ENCODE results near the gene MZF1. TPM values are rescaled to one million over a fixed set of nuclear protein-coding genes. Genes with fewer than 3 reads are reported as not detected.

Gene MZF1
- total RNA-seq, 1 donor from 2014 or later = 7.5 TPM

DNA sequence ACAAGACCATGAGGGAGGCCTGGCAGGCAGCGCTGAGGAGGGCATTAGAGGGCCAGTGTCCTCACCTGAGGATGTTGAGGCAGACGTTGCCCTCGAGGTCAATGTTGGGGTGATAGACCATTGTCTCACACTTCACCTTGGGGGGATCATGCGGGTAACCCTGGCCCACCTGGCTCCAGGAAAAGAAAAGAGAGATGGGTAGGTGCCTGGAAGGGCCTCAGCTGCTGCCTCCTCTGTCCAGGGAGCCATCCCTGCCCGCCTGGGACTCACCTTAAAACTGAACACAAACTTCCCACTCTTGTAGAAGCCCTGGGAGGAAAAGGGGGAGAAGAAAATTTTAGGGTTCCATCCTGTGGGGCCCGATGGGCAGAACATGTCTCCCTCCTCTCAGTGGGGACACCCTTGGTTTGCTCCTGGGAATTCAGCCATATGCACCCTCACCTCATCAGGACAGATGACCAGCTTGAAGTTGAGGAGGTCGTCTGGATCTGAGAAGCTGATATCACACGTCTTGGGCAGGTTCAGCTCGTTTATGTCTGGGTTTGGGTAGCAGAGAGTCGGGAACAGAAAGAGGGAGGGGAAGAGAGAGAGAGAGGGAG lies 16.4 kb downstream of the MZF1 start:
- DNase-seq (ENCODE audit: low read depth in 2 of 2) = no peak

DNA sequence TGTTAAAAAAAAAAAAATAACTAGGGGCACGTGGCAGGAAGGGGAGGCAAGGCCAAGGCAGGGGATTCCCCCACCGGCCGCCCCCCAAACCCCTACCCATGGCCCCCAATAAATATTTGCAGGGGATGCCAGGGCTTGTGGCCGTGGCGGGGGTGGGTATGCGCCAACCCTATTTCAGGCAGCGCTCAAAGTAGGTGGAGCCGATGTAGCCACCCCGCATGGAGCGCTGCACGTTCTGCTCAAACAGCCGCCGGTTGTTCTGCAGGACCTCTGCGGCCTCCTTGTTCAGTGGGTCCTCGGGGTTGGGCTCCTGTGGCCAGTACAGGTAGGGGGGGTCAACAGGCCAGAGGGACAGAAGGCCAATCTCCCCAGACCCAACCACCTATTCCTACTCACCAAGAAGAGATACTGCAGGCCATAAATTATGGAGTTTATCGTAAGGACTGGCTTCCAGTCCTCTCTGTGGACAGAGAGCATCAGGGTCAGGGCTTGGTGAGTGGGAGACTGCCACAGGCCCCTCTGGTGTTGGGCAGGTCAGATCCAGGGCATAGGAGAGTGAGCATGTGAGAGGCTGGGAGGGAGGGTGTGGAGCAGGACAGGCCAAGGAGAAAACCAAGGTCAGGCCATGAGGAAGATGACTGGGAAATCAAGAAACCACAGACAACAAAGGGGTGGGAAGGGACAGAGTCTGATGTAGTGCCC lies 17.1 kb downstream of the MZF1 start:
- no peak for DNase-seq (ENCODE audit: low read depth in 2 of 2)

DNA sequence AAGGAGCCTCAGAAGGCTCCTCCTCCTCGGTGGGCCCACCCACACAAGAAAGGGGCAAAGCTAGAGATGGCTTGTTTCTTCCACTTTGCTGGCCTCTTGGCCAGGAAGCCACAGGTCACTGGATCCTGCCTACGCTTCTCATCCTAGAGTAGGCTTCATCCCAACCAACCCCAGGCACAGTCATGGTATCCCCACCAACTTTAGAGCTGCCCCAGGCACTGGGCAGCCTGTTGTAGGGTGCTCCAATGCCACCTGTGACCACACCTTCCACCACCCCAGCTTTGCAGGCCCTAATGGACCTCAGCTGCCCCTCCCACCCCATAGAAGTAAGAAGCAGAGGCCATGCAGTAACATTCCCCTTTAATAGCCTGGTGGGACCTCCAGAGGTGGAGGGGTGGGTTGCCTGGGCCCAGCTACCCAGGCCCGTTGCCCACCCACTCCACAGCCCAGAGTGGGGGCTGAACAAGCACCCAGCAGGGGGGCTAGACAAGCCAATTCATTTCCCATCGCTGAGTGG lies 17.7 kb downstream of the MZF1 start:
- DNase-seq (ENCODE audit: low read depth in 2 of 2) = no peak

DNA sequence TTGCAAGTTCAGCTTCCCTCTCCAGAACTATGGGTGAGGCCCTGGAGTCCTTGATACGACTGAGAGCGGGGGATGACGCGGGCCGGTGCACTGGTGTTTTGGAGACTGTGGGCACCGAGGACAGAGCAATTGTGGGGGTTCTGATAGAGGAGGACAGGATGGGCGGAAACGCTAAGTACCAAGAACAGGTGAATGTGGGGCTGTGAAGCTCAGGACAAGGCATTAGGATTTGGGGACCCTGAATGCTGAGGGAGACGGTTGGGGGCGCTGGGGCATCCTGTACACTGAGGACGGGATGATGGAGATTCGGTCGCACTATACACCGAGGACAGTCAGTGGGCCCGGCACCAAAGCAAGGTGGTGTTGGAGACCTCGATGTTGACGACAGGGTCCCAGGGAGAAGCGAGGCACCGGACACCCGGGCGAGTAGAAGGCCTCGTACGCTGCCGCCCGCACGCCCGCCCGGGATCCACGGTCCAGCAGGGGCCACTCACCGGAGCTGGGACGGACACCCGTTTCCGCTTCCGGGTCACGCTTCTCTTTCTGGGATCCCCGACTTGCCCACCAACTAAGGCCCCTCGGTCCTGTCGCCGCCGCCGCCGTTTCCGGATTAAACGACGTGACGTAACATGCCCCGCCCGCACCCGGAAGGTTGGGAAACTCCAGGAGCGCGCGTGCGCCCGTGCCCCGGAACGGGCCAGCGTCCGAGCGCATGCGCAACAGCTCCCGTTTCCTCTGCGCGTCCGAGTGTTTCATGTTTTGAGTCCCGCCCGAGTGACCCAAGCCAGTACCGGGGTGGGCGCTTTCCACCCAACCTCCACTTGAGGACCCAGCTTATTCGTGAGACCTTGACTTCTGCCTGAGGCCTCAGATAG lies 18.4 kb downstream of the MZF1 start, which contains the start of gene CHMP2A:
Gene CHMP2A, minus strand, starts transcription at position 612 of the 875 bp plus-strand sequence. CDS start 893 bp downstream, outside the sequence.
- DNase-seq (ENCODE audit: low read depth in 2 of 2) = peak; percentile 97 to 98

DNA sequence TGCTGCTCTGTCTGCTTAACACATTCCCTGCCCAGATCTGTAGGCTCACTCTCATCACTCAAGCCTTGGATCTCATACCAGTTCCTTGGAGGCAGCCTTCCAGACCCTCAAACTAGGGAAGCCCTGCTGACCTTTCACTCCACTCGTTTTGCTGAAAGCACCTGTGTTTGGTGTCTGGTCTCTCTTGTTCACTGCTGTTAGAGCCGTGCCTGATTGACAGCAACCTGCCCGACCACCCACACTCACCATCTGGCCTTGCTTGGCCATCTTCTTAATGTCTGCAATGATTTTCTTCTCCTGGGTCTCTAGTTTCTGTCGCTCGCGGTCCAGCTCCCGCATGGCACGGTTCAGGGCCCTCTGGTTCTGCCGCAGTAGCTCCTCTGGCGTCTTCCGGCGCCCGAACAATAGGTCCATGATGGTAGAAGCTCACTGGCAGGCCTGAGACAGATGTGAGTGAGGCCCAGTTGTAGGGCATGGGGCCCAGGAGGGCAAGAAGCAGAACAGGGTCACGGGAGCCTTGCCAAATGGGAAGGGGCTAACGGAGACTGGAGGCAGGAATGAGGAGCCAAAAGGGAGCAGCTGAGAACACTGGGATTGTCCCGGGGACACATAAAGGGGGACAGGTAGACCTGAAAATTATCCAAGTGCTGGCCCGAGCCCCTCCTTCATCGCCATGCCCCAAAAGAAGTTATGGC lies 19.2 kb downstream of the MZF1 start:
- DNase-seq (ENCODE audit: low read depth in 2 of 2) = no peak

DNA sequence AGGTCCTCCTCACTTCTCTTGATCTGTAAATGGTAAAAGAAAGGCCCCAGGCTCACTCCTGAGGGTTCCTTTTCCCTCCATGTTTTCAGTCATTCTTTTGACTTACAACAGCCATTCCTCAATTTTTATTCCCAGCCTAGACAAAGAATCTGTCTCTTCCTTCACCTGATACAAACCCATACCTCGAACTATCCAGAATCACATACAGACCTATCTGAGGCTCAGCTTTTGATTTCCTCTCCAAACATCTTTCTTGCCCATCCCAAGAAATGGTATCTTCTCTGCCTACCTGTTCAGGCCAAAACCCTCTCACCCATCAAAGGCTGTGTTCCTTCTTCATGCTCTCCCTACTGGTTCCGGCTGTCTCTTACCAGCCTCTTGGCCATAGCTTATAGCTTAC lies 20.5 kb downstream of the MZF1 start:
- no peak for DNase-seq (ENCODE audit: low read depth in 2 of 2)

DNA sequence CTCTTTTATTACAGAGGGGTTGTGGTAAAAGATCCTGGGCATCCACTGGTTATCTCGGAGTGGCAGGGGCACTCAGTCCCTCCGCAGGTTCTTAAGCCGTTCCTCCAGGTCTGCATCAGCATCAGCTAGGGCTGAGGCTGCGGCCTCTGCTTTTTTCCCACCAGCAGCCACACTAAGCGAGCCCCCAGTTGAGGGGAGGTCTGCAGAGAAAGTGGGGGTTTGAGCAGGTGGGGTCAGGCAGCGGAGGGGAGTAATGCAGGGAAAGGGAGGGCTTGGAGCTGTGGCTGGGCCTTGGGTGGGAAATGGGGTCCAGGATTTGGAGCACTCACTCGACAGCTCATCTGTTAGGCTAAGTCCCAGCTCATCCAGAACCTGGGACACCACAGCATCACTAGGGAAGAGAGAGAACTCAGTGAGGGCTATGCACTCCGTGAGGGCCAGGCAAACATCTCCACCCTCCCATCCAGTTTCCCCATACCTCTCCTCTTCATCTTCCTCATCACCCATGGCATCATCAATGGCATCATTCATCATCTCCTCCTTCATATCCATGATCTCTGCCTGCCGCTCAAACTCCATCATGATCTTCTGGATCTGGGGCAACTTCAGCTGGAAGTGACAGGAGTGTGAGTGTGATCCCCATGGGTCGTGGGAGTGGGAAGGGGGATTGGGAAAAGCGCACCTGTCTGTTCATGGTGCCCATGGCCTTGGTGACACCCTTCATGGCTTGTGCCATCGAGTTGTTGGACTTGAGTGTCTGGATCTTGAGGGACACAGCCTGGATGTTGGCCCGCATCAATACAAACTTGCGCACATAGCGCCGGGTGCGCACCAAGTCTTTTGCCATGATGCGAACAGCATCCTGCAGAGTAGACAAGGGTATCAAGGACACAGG lies 21.3 kb downstream of the MZF1 start:
- no peak for DNase-seq (ENCODE audit: low read depth in 2 of 2)

DNA sequence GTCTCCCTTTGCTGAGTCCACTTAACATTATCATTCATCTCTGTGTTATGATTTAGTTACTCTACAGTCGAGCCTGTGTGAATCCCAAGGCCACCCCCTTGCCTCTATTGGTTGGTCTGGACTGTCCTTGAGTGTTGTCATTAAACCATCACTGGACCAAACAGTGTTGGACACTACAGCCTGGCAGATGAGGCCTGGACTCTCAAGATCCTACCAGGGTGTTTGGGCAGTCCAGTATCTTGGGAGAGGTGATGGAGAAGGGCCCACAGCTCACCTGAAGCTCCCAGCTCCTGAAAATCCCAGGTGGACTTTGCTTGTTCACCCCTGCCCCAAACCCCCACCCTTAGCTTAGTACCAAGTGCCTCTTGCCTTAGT lies 22.0 kb downstream of the MZF1 start:
- DNase-seq (ENCODE audit: low read depth in 2 of 2) = no peak

DNA sequence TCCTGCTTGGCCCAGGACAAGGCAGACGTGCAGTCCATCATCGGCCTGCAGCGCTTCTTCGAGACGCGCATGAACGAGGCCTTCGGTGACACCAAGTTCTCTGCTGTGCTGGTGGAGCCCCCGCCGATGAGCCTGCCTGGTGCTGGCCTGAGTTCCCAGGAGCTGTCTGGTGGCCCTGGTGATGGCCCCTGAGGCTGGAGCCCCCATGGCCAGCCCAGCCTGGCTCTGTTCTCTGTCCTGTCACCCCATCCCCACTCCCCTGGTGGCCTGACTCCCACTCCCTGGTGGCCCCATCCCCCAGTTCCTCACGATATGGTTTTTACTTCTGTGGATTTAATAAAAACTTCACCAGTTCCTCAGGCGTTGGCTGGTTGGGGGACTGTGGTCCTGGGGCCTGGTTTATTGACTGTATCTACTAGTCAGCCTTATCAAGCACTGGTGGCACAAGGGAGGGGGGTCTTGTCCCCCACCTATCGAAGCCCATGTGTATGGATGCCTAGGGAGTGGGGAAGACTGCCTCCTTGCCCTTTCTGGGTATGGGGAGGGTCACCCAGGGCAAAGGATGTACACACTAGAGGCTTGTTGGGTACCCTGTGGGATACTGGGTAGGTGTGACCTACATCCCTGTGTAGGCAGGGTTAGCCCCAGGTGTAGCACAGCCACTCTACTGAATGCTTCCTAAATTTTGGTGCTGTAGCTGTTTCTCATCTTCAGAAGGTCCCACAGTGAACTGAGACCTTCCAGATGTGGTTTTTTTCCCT lies 22.6 kb downstream of the MZF1 start:
- no peak for DNase-seq (ENCODE audit: low read depth in 2 of 2)

DNA sequence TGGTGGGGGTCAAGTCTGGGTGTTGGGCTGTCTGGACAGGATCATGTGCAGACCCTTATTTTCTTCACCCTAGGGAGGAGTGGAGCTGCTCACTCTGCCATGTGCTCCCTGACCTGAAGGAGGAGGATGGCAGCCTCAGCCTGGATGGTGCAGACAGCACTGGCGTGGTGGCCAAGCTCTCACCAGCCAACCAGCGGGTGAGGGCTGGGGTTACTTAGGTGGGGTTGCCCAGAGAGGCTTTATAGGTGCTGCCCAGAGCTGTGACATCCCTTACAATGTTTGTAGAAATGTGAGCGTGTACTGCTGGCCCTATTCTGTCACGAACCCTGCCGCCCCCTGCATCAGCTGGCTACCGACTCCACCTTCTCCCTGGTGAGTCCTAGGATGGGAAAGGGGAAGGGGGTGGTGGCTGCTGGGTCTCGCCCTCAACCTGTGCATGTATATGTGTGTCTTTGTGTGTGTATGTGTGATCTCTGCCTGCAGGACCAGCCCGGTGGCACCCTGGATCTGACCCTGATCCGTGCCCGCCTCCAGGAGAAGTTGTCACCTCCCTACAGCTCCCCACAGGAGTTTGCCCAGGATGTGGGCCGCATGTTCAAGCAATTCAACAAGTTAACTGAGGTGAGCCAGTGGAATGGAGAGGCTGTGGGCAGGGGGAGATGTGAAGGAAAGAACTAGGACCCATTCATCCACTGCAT lies 23.3 kb downstream of the MZF1 start:
- DNase-seq (ENCODE audit: low read depth in 2 of 2) = no peak

DNA sequence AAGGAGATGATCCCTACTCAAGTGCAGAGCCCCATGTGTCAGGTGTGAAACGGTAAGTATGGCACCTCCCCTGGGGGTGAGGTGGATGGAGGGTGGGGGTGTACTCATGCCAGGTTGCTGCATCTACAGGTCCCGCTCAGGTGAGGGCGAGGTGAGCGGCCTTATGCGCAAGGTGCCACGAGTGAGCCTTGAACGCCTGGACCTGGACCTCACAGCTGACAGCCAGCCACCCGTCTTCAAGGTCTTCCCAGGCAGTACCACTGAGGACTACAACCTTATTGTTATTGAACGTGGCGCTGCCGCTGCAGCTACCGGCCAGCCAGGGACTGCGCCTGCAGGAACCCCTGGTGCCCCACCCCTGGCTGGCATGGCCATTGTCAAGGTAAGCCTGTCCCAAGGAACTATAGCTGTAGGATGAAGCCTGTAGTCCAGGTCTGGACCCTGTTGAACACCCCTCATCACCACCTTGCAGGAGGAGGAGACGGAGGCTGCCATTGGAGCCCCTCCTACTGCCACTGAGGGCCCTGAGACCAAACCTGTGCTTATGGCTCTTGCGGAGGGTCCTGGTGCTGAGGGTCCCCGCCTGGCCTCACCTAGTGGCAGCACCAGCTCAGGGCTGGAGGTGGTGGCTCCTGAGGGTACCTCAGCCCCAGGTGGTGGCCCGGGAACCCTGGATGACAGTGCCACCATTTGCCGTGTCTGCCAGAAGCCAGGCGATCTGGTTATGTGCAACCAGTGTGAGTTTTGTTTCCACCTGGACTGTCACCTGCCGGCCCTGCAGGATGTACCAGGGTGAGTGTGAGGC lies 24.1 kb downstream of the MZF1 start:
- no peak for DNase-seq (ENCODE audit: low read depth in 2 of 2)

DNA sequence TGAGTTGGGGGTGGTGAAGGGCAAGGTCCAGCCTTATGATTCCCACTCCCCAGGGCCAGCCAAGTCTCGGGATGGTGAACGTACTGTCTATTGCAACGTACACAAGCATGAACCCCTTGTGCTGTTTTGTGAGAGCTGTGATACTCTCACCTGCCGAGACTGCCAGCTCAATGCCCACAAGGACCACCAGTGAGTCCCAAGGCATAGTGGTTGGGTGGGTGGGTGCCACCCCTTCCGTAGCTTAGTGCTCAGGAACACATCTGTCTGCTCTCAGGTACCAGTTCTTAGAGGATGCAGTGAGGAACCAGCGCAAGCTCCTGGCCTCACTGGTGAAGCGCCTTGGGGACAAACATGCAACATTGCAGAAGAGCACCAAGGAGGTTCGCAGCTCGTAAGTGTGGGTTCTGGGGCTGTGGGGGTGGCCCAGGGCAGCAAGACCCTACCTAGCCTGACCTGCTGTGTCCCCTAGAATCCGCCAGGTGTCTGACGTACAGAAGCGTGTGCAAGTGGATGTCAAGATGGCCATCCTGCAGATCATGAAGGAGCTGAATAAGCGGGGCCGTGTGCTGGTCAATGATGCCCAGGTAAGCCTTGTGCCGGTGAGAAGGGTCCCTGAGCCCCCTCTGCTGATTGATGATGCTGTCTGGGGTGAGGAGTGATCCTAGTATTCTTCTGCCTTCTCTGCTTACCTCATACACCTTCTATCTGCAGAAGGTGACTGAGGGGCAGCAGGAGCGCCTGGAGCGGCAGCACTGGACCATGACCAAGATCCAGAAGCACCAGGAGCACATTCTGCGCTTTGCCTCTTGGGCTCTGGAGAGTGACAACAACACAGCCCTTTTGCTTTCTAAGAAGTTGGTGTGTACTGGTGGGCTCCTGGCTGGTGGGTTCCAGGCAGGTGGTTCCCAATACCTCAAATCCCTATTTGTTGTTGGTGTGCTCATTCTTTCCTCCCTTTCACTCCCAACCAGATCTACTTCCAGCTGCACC lies 25.5 kb downstream of the MZF1 start:
- peak in 1 of 2 donors; percentile 0 for DNase-seq (ENCODE audit: low read depth in 2 of 2)

DNA sequence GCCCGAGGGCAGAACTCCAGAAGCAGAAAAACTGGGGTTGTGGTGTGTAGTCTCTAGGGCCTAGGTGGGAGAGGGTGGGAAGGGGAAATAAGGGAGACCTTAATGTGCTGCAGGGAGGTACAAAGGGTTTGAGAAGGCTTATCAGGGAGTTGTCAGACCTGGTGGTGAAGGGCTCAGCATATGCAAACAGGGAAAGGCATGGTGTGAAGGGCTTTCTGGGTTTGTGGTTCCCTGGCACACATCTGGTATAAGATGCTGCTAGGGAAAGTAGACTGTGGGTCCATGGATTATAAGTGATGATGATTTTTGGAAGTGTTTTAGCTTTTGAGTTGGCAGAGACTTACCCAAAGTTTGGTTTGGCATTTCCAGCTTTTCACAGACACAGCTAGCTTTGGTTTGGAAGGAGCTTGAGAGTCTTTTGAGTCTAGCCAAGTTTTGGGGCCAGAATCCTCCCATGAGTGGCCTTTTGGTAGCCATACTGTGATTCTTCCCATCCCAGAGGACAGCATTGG lies 27.1 kb downstream of the MZF1 start:
- no peak for DNase-seq (ENCODE audit: low read depth in 2 of 2)

DNA sequence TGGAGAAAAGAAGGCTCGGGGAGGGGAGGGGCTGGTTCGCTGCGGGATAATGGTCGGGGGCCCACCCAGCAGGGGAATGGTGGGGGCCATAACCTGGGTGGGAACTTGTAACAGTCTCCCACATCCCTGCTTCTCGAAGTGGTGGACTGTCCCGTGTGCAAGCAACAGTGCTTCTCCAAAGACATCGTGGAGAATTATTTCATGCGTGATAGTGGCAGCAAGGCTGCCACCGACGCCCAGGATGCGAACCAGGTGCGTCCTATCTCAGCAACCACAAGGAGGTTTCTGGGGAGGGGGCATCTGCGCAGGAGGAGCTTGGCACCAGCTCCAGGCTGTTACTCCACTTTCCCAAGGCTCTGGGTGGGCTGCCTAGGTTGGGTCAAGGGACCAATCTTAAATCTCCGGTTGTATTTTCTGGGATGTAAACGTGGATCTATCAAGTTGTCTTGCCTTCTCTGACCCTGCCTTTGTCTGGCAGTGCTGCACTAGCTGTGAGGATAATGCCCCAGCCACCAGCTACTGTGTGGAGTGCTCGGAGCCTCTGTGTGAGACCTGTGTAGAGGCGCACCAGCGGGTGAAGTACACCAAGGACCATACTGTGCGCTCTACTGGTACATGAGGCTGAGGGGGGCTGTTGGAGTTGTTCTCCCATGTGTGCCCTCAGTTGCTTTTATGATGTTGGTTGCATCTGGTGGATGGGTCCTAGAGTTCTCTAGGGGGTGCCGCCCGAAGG lies 27.7 kb downstream of the MZF1 start:
- peak; percentile 27 to 28 for DNase-seq (ENCODE audit: low read depth in 2 of 2)

DNA sequence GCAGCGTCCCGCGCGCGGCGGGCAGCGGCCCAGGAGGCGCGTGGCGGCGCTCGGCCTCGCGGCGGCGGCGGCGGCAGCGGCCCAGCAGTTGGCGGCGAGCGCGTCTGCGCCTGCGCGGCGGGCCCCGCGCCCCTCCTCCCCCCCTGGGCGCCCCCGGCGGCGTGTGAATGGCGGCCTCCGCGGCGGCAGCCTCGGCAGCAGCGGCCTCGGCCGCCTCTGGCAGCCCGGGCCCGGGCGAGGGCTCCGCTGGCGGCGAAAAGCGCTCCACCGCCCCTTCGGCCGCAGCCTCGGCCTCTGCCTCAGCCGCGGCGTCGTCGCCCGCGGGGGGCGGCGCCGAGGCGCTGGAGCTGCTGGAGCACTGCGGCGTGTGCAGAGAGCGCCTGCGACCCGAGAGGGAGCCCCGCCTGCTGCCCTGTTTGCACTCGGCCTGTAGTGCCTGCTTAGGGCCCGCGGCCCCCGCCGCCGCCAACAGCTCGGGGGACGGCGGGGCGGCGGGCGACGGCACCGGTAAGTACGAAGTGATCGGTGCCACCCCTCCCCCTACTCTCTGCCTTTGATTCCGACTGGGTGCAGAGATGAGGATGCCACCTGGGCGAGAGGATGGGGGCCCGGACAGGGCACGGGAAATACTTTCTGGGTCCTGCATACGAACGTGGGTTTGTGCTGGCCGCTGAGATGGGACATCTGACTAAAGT lies 28.4 kb downstream of the MZF1 start:
- peak; percentile 69 to 81 for DNase-seq (ENCODE audit: low read depth in 2 of 2)

All from lung microvascular endothelial cell (primary cell).